Lung (tissue), 12 donors: ENCODE results near the gene SLC30A7. TPM values are rescaled to one million over a fixed set of nuclear protein-coding genes. Genes with fewer than 3 reads are reported as not detected.

Experiments
- ATAC-seq: fragments of 200-7000 bp; cut with Tn5 transposase; one replicate; pipeline ENCODE4 v1.9.1; 2020; ENCODE audit warnings: moderate number of reproducible peaks; ENCODE audit not compliant: insufficient read depth, low FRiP score
- DNase-seq, 3 donors: peaks; one replicate each; pipeline ENCODE4 v3.0.0-alpha.2; 2013 to 2017
- H3K27ac ChIP-seq, 2 donors: one replicate each; pipeline ENCODE4 v1.5.1; 2013; ENCODE audit warnings: mild to moderate bottlenecking in 2 of 2, moderate library complexity in 2 of 2, control low read depth in 1 of 2, inconsistent platforms in 1 of 2, low read depth in 1 of 2, low read length in 1 of 2
- H3K27me3 ChIP-seq, 3 donors: one replicate each; pipeline ENCODE4 v1.5.1; 2013; ENCODE audit warnings: low read length in 2 of 3; ENCODE audit not compliant: control insufficient read depth in 3 of 3, insufficient read depth in 3 of 3
- H3K36me3 ChIP-seq, 4 donors: one replicate each; pipeline ENCODE4 v1.5.1; 2013; ENCODE audit warnings: low read length in 4 of 4, mild to moderate bottlenecking in 1 of 4, moderate library complexity in 1 of 4; ENCODE audit not compliant: control insufficient read depth in 4 of 4, insufficient read depth in 4 of 4
- H3K4me1 ChIP-seq, 5 donors: one replicate each; pipeline ENCODE4 v1.5.1; 2013; ENCODE audit warnings: low read length in 5 of 5, mild to moderate bottlenecking in 2 of 5, moderate library complexity in 1 of 5; ENCODE audit not compliant: control insufficient read depth in 5 of 5, insufficient read depth in 5 of 5
- H3K4me3 ChIP-seq: one replicate; pipeline ENCODE4 v1.5.1; 2013; ENCODE audit warnings: mild to moderate bottlenecking, control low read depth, moderate library complexity
- H3K9ac ChIP-seq, 2 donors: one replicate each; pipeline ENCODE4 v1.5.1; 2013; ENCODE audit warnings: low read length in 2 of 2, control low read depth in 1 of 2; ENCODE audit not compliant: insufficient read depth in 1 of 2
- H3K9me3 ChIP-seq, 4 donors: one replicate each; pipeline ENCODE4 v1.5.1; 2013; ENCODE audit warnings: low read length in 3 of 4, mild to moderate bottlenecking in 1 of 4, moderate library complexity in 1 of 4; ENCODE audit not compliant: control insufficient read depth in 4 of 4, insufficient read depth in 3 of 4
- WGBS, 2 donors: extraction: QIAGEN DNeasy Blood & Tissue Kit; methylation state at CpG; one replicate each; pipeline ENCODE4 v1.1.7; 2013; 5-methylcytosine and 5-hydroxymethylcytosine counted together
- polyA plus RNA-seq, 2 donors: library from polyadenylated mRNA; stranded (reverse); fragments of 200-250 nt; gene quantifications; one replicate each; pipeline ENCODE4 v1.2.1, GENCODE V29; 2013
- total RNA-seq, 2 donors: library from RNA; depleted of rRNA in 1 of 2; stranded (reverse); fragments of >200 nt in 1 of 2; gene quantifications; one replicate each; pipeline ENCODE4 v1.2.1, GENCODE V29; 2014 to 2021
- TF ChIP-seq, protein P1 (sequence below): IDR thresholded peaks from 2 replicates; pipeline ENCODE4 v1.5.1; 2012; ENCODE audit warnings: mild to moderate bottlenecking; ENCODE audit errors: control extremely low read depth, extremely low read depth
- donor health status: control.
- donor health status: control.
- donor health status: Bipolar disorder and iron deficiency.
- donor health status: healthy.
- donor health status: DM: yes; HTN: yes; CAD: no.

SLC30A7 gene
- total and polyA plus RNA-seq, 4 donors: 7.6 to 33.9 (median 19.6) TPM

DNA sequence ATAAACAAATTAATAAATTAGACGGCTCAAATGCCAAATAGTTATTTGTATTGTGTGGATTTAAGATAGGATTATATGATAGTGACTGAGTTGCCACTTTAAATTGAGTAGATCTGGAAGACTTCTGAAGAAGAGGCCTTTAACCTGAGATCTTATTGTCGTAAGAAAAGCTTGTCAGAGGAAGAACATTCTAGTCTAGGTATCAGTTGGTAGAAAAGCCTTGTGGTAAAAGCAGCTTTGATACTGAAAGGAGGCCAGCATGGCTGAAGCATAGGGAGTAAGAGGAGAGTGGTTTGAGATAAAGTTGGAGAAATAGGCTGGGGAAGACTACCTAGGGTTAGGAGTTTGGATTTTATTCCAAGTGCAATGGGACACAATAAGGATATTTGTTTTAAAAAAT is 29.1 kb downstream of the SLC30A7 start:
- no peak overlapping the region for H3K4me3 ChIP-seq
- 70 to 81% methylated on average over 2 of the region's 2 CpGs for WGBS, 2 donors
- DNase-seq (no peak), ATAC-seq (no peak)
- H3K27ac ChIP-seq: no peak overlapping the region
- H3K9ac ChIP-seq: no peak overlapping the region
- no peaks in the 10 kb centered on the region for H3K27me3 ChIP-seq
- H3K9me3 ChIP-seq: no peaks in the 10 kb centered on the region
- H3K4me1 ChIP-seq: peaks cover 0 to 4% (median 0%) of the 10 kb centered on the region in 5 donors
- TF ChIP-seq, protein P1, sequence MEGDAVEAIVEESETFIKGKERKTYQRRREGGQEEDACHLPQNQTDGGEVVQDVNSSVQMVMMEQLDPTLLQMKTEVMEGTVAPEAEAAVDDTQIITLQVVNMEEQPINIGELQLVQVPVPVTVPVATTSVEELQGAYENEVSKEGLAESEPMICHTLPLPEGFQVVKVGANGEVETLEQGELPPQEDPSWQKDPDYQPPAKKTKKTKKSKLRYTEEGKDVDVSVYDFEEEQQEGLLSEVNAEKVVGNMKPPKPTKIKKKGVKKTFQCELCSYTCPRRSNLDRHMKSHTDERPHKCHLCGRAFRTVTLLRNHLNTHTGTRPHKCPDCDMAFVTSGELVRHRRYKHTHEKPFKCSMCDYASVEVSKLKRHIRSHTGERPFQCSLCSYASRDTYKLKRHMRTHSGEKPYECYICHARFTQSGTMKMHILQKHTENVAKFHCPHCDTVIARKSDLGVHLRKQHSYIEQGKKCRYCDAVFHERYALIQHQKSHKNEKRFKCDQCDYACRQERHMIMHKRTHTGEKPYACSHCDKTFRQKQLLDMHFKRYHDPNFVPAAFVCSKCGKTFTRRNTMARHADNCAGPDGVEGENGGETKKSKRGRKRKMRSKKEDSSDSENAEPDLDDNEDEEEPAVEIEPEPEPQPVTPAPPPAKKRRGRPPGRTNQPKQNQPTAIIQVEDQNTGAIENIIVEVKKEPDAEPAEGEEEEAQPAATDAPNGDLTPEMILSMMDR: no peak
- H3K36me3 ChIP-seq: peaks cover 6 to 13% (median 10%) of the 10 kb centered on the region in 4 donors

DNA sequence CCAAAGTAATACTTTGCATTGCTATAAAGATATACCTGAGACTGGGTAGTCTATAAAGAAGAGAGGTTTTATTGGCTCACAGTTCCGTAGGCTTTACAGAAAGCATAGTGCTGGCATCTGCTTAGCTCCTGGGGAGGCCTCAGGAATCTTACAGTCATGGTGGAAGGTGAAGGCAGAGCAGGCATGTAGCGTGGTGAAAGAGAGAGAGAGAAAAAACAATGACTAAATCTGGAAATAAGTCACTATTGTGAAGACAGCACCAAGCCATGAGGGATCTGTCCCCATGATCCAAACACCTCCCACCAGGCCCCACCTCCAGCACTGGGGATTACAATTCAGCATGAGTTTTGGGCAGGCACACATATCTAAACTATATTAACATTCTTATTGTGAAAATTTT is 30.4 kb downstream of the SLC30A7 start:
- H3K4me3 ChIP-seq: no peak overlapping the region
- TF ChIP-seq, protein P1: no peak
- no peak overlapping the region for H3K27ac ChIP-seq
- no peaks in the 10 kb centered on the region for H3K27me3 ChIP-seq
- 96 to 99% methylated on average over 2 of the region's 2 CpGs for WGBS, 2 donors
- peaks cover 6 to 13% (median 10%) of the 10 kb centered on the region in 4 donors for H3K36me3 ChIP-seq
- H3K9ac ChIP-seq: no peak overlapping the region
- H3K9me3 ChIP-seq: no peaks in the 10 kb centered on the region
- ATAC-seq (no peak), DNase-seq (no peak)
- H3K4me1 ChIP-seq: peaks cover 0 to 12% (median 2%) of the 10 kb centered on the region in 5 donors

DNA sequence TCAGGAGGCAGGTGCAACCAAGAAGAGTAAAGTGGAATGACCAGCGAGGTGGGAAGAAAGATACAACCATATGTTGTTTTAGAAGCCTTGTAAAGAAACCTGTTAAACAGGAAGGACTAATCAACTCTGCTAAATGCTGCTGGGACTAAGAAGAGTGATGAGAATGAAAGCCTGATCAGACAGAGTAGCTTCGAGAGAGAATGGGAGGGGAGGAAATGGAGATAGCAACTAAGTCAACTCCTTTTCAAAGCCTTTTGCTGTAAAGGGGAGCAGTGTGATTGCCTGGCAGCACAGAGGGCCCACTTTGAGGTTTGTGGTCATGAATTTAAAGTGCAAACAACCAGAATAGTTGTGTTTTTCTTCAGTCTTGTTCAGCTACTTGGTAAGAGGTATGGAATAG is 31.4 kb downstream of the SLC30A7 start:
- TF ChIP-seq, protein P1: no peak
- ATAC-seq (no peak), DNase-seq (no peak)
- WGBS, 2 donors: 46 to 49% methylated on average over 2 of the region's 2 CpGs
- Histone ChIP-seq H3K4me3 (no peak overlapping the region), H3K4me1 (peaks cover 0 to 19% (median 3%) of the 10 kb centered on the region in 5 donors), H3K27ac (no peak overlapping the region), H3K9ac (no peak overlapping the region), H3K27me3 (no peaks in the 10 kb centered on the region), H3K36me3 (peaks cover 6 to 13% (median 10%) of the 10 kb centered on the region in 4 donors), H3K9me3 (no peaks in the 10 kb centered on the region)

DNA sequence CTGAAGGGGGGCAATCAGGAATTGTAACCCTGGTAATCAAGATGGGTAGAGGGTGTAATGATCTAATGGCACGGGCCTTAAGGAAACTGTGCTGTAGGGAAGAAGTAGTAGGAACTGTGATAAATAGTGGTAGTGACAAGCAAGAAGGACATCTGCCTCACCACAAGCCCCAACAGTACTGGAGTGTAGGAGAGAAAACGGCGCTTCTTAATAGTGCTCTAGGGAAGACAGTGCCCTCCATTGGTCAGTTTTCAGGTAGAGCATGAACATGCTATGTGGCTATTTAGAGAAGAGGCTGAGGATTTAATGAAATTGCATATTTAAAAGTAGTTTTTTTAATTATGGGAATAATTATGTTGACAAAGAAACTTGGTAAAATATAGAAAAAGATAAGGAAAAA is 32.2 kb downstream of the SLC30A7 start:
- H3K27ac ChIP-seq: no peak overlapping the region

More for the DNA sequence above, 32.2 kb downstream of the SLC30A7 start:
- Histone ChIP-seq H3K9ac (no peak overlapping the region), H3K4me1 (peaks cover 0 to 19% (median 3%) of the 10 kb centered on the region in 5 donors), H3K36me3 (peaks cover 6 to 13% (median 9%) of the 10 kb centered on the region in 4 donors), H3K9me3 (no peaks in the 10 kb centered on the region), H3K4me3 (no peak overlapping the region), H3K27me3 (no peaks in the 10 kb centered on the region)
- ATAC-seq: no peak
- no peak for DNase-seq
- TF ChIP-seq, protein P1: no peak
- 68 to 86% methylated on average over 3 of the region's 3 CpGs for WGBS, 2 donors
